HepG2 (cell line): ENCODE data around the gene SLC5A5. TPM values are rescaled to one million over a fixed set of nuclear protein-coding genes. Genes with fewer than 3 reads are reported as not detected.

ENCODE experiments used
- ADNP ChIP-seq: sonication (generic); formaldehyde crosslinking; IDR thresholded peaks from 2 replicates; pipeline ENCODE4 v1.4.0; 2020; ENCODE audit warnings: missing genetic modification reagents
- AKNA ChIP-seq: sonication (generic); formaldehyde crosslinking; IDR thresholded peaks from 2 replicates; pipeline ENCODE4 v1.4.0; 2020; ENCODE audit warnings: missing genetic modification reagents, borderline replicate concordance
- ELF1 ChIP-seq: sonication (generic); formaldehyde crosslinking; IDR thresholded peaks from 2 replicates; pipeline ENCODE4 v1.4.0; 2020; ENCODE audit warnings: missing genetic modification reagents
- HOXA7 ChIP-seq: sonication (generic); formaldehyde crosslinking; IDR thresholded peaks from 2 replicates; pipeline ENCODE4 v1.8.1; 2022; ENCODE audit warnings: mild to moderate bottlenecking, missing genetic modification reagents, moderate library complexity
- IRF9 ChIP-seq: sonication (generic); formaldehyde crosslinking; IDR thresholded peaks from 2 replicates; pipeline ENCODE4 v1.8.0; 2022; ENCODE audit warnings: missing genetic modification reagents, mild to moderate bottlenecking, borderline replicate concordance
- KDM2A ChIP-seq: sonication (generic); formaldehyde crosslinking; IDR thresholded peaks from 2 replicates; pipeline ENCODE4 v1.4.0; 2020; ENCODE audit warnings: low read depth, missing genetic modification reagents, borderline replicate concordance
- NPAS2 ChIP-seq: sonication (generic); formaldehyde crosslinking; IDR thresholded peaks from 2 replicates; pipeline ENCODE4 v1.8.0; 2022; ENCODE audit warnings: mild to moderate bottlenecking, missing genetic modification reagents, borderline replicate concordance
- PBX2 ChIP-seq: IDR thresholded peaks from 2 replicates; pipeline ENCODE4 v1.6.1; 2016; ENCODE audit warnings: control low read depth
- PBX3 ChIP-seq: sonication (generic); formaldehyde crosslinking; IDR thresholded peaks from 2 replicates; pipeline ENCODE4 v1.8.1; 2023; ENCODE audit warnings: missing genetic modification reagents, inconsistent platforms, borderline replicate concordance
- POLR2A ChIP-seq, 2 experiments: IDR thresholded peaks; 2 replicates each; pipeline ENCODE4 v1.6.1; 2011; ENCODE audit warnings: low read depth in 2 of 2, low read length in 2 of 2, mild to moderate bottlenecking in 1 of 2, moderate library complexity in 1 of 2; ENCODE audit not compliant: insufficient read depth in 1 of 2
- ZNF281 ChIP-seq: sonication (generic); formaldehyde crosslinking; IDR thresholded peaks from 2 replicates; pipeline ENCODE4 v1.4.0; 2020; ENCODE audit warnings: missing genetic modification reagents, borderline replicate concordance
- ZNF350 ChIP-seq: sonication (generic); formaldehyde crosslinking; IDR thresholded peaks from 2 replicates; pipeline ENCODE4 v1.4.0; 2020; ENCODE audit warnings: mild to moderate bottlenecking, low read depth, missing genetic modification reagents, borderline replicate concordance
- ZNF430 ChIP-seq: sonication (generic); formaldehyde crosslinking; IDR thresholded peaks from 2 replicates; pipeline ENCODE4 v1.9.0; 2021; ENCODE audit warnings: mild to moderate bottlenecking, missing genetic modification reagents
- ZNF569 ChIP-seq: sonication (generic); formaldehyde crosslinking; IDR thresholded peaks from 2 replicates; pipeline ENCODE4 v1.5.0; 2020; ENCODE audit warnings: mild to moderate bottlenecking, missing genetic modification reagents, moderate library complexity, borderline replicate concordance
- ZNF652 ChIP-seq: IDR thresholded peaks from 2 replicates; pipeline ENCODE4 v1.6.1; 2016; ENCODE audit warnings: low read depth, borderline replicate concordance
- ZNF776 ChIP-seq: sonication (generic); formaldehyde crosslinking; IDR thresholded peaks from 2 replicates; pipeline ENCODE4 v1.4.0; 2020; ENCODE audit warnings: mild to moderate bottlenecking, missing genetic modification reagents
- ZNF792 ChIP-seq: IDR thresholded peaks from 2 replicates; pipeline ENCODE4 v1.6.1; 2016
- ZSCAN31 ChIP-seq: sonication (generic); formaldehyde crosslinking; IDR thresholded peaks from 2 replicates; pipeline ENCODE4 v1.5.0; 2020; ENCODE audit warnings: low read depth, mild to moderate bottlenecking, missing genetic modification reagents
- polyA plus RNA-seq, 8 experiments: library from polyadenylated mRNA; depleted of rRNA in 3 of 8; stranded (reverse) in 7 of 8; unstranded in 1 of 8; fragments of >200 nt; fragmentation: Illumina TruSeq in 4 of 8; extraction: Trizol in 4 of 8; gene quantifications; 2 replicates each; pipeline versions ENCODE4 v1.2.1 to v1.2.3, GENCODE V29; 2011 to 2016; ENCODE audit warnings: low read depth in 4 of 8, missing spikeins in 1 of 8, mixed read lengths in 1 of 8; ENCODE audit not compliant: insufficient read depth in 1 of 8
- total RNA-seq, 5 experiments: library from RNA; depleted of rRNA; stranded (reverse); fragments of >200 nt; fragmentation: Illumina TruSeq; extraction: Trizol; gene quantifications; 2 replicates each; pipeline ENCODE4 v1.2.3, GENCODE V29; 2016; ENCODE audit warnings: low read depth in 1 of 5

Gene SLC5A5
- total and polyA plus RNA-seq, 2 of the 13 experiments (the other 11 are each of a cell fraction or from before 2014, with no cell fraction given), result not detected

GRCh38 chr19:17889609-17890214 is 18.0 kb downstream of the SLC5A5 start (continued):
- TF ChIP-seq ZNF281 (CRISPR knock-in tag) (peak; percentile 24; the same call in 1 of the 2 replicates), KDM2A (CRISPR knock-in tag) (0 out of 2 replicates have a peak, but pooled peaks have one; percentile 57), NPAS2 (CRISPR knock-in tag) (no peak), ZNF652 (CRISPR knock-in tag) (no peak), ZNF350 (CRISPR knock-in tag) (no peak), HOXA7 (no peak), ZNF792 (CRISPR knock-in tag) (peak; percentile 72; the same call in 1 of the 2 replicates), PBX2 (no peak), ZNF569 (CRISPR knock-in tag) (no peak), PBX3 (CRISPR knock-in tag) (peak; percentile 36; the same call in 1 of the 2 replicates), AKNA (CRISPR knock-in tag) (0 out of 2 replicates have a peak, but pooled peaks have one; percentile 79), ELF1 (CRISPR knock-in tag) (no peak), POLR2A (IDR thresholded peaks at IDR 0.05; ENCODE audit: insufficient read depth in 1 of 2, low read depth in 2 of 2, low read length in 2 of 2) (no peak), IRF9 (no peak), ZNF430 (CRISPR knock-in tag) (peak; percentile 61; the same call in 1 of the 2 replicates), ZNF776 (CRISPR knock-in tag) (no peak), ADNP (no peak), ZSCAN31 (CRISPR knock-in tag) (0 out of 2 replicates have a peak, but pooled peaks have one; percentile 39)
